ENCODE results near the gene MYL9. TPM values are rescaled to one million over a fixed set of nuclear protein-coding genes. Genes with fewer than 3 reads are reported as not detected.

The MYL9 gene
- total RNA-seq, 1 donor from 2014 or later, result 2,307 TPM

- no peak for DNase-seq (ENCODE audit: low spot score)
- intact Hi-C loops (cut with DNase I), result no loop called here
Measured at GRCh38 chr20:36573798-36574365, 32.6 kb downstream of the MYL9 start.

GRCh38 chr20:36574366-36575135, 33.2 kb downstream of the MYL9 start:
- intact Hi-C loops (cut with DNase I), result no loop called here
- DNase-seq (ENCODE audit: low spot score), result no peak

GRCh38 chr20:36576081-36576445, 34.7 kb downstream of the MYL9 start:
- intact Hi-C loops (cut with DNase I), result no loop called here
- no peak for DNase-seq (ENCODE audit: low spot score)

- no peak for DNase-seq (ENCODE audit: low spot score)
Measured at GRCh38 chr20:36578356-36579041, 37.2 kb downstream of the MYL9 start.

GRCh38 chr20:36579996-36580545, 38.8 kb downstream of the MYL9 start:
- DNase-seq (ENCODE audit: low spot score), result no peak
- intact Hi-C loops (cut with DNase I), result no loop called here

More at GRCh38 chr20:36578356-36579041, 37.2 kb downstream of the MYL9 start:
- intact Hi-C loops (cut with DNase I), result no loop called here

GRCh38 chr20:36582322-36582721, 41.0 kb downstream of the MYL9 start:
- no peak for DNase-seq (ENCODE audit: low spot score)
- intact Hi-C loops (cut with DNase I), result no loop called here

GRCh38 chr20:36582821-36583220, 41.5 kb downstream of the MYL9 start:
- no peak for DNase-seq (ENCODE audit: low spot score)
- intact Hi-C loops (cut with DNase I), result no loop called here

GRCh38 chr20:36584018-36584481, 42.7 kb downstream of the MYL9 start:
- intact Hi-C loops (cut with DNase I), result no loop called here

GRCh38 chr20:36585410-36586125, 44.2 kb downstream of the MYL9 start:
- DNase-seq (ENCODE audit: low spot score), result no peak
- intact Hi-C loops (cut with DNase I), result no loop called here

More at GRCh38 chr20:36584018-36584481, 42.7 kb downstream of the MYL9 start:
- DNase-seq (ENCODE audit: low spot score), result no peak

- intact Hi-C loops (cut with DNase I), result no loop called here
- no peak for DNase-seq (ENCODE audit: low spot score)
Measured at GRCh38 chr20:36587388-36588070, 46.2 kb downstream of the MYL9 start.

GRCh38 chr20:36591281-36591680, 50.0 kb downstream of the MYL9 start:
- DNase-seq (ENCODE audit: low spot score), result no peak
- intact Hi-C loops (cut with DNase I), result loop anchor here (10.0 kb wide), 1 partner anchor 376 kb away; no protein-coding TSS in a partner anchor

GRCh38 chr20:36591854-36592641, 50.7 kb downstream of the MYL9 start:
- intact Hi-C loops (cut with DNase I), result loop anchor here (10.0 kb wide), 1 partner anchor 377 kb away; no protein-coding TSS in a partner anchor
- DNase-seq (ENCODE audit: low spot score), result no peak

GRCh38 chr20:36593347-36593929, 52.1 kb downstream of the MYL9 start:
- intact Hi-C loops (cut with DNase I), result loop anchor here (10.0 kb wide), 1 partner anchor 379 kb away; no protein-coding TSS in a partner anchor
- no peak for DNase-seq (ENCODE audit: low spot score)

- no peak for DNase-seq (ENCODE audit: low spot score)
- intact Hi-C loops (cut with DNase I), result loop anchor here (10.0 kb wide), 2 partner anchors 265 to 385 kb away; a partner anchor contains a TSS
Measured at GRCh38 chr20:36599912-36600345, 58.6 kb downstream of the MYL9 start.
